Measurements from ENCODE around the gene ZCCHC4. TPM values are rescaled to one million over a fixed set of nuclear protein-coding genes. Genes with fewer than 3 reads are reported as not detected.

Gene ZCCHC4
- polyA plus RNA-seq, 2 of the 4 experiments (the other 2 are of a cell fraction) = 5.2 to 10.2 TPM

GRCh38 chr4:25310803-25311166 is 1.8 kb upstream of the ZCCHC4 start:
- TF ChIP-seq CBX8 (IDR thresholded peaks at IDR 0.05) = no peak
- no peak for TF ChIP-seq CEBPB (IDR thresholded peaks at IDR 0.05)
- no peak for TF ChIP-seq RNF2 (IDR thresholded peaks at IDR 0.05; ENCODE audit: borderline replicate concordance, low read depth)
- TF ChIP-seq RARB (CRISPR knock-in tag; IDR thresholded peaks at IDR 0.05) = no peak
- TF ChIP-seq ZSCAN20 (CRISPR knock-in tag; IDR thresholded peaks at IDR 0.05) = no peak
- 100% methylated on average over 1 of the region's 1 CpG for WGBS (ENCODE audit: missing lambda C conversion rate)
- H3K4me3 ChIP-seq = no peak overlapping the region
- FAIRE-seq (no peak), ATAC-seq (no peak), DNase-seq (ENCODE audit: low read depth in 1 of 2, low spot score in 1 of 2) (no peak)
- peaks cover 7% of the 10 kb centered on the region; the same call in 1 of the 3 replicates for H3K4me1 ChIP-seq
- H3K4me2 ChIP-seq = no peak overlapping the region
- ChIA-PET CTCF (interaction anchor here (0.7 to 1.0 kb wide), 2 partner anchors 57 to 129 kb away, joined by 3 read pairs; no protein-coding TSS in a partner anchor), POLR2A (no interaction called here)
- no peak overlapping the region for H3K27ac ChIP-seq
- no peaks in the 10 kb centered on the region for H3K9me3 ChIP-seq

GRCh38 chr4:25313201-25313895 is 774 bp downstream of the ZCCHC4 start:
- ChIA-PET CTCF (interaction anchor here (1.1 to 3.0 kb wide), 25 partner anchors 8 to 194 kb away, joined by 3 to 31 read pairs (median 6); partner anchors contain the start of gene PI4K2B), POLR2A (interaction anchor here (1.1 to 1.3 kb wide), 2 partner anchors 63 to 153 kb away, joined by 6 to 8 read pairs; partner anchors contain the start of genes ANAPC4 and SEPSECS)
- peak overlapping the region; percentile 80 to 93 for H3K27ac ChIP-seq
- H3K4me2 ChIP-seq = peak overlapping the region; percentile 98
- FAIRE-seq (no peak), ATAC-seq (peak in 1 of 2 experiments; percentile 42; a peak in 2 of 6 replicates), DNase-seq (ENCODE audit: low read depth in 1 of 2, low spot score in 1 of 2) (no peak)
- H3K4me3 ChIP-seq = peak overlapping the region; percentile 95
- peaks cover 7% of the 10 kb centered on the region; the same call in 1 of the 3 replicates for H3K4me1 ChIP-seq
- TF ChIP-seq KDM1A (IDR thresholded peaks at IDR 0.05; ENCODE audit: low read depth) (no peak), NPAS2 (CRISPR knock-in tag; IDR thresholded peaks at IDR 0.05; ENCODE audit: borderline replicate concordance) (no peak), RCOR1 (IDR thresholded peaks at IDR 0.05; ENCODE audit: low read depth, low read length) (no peak), CEBPB (IDR thresholded peaks at IDR 0.05) (no peak), ZNF302 (CRISPR knock-in tag; IDR thresholded peaks at IDR 0.05) (no peak), GATA3 (IDR thresholded peaks at IDR 0.05; ENCODE audit: borderline replicate concordance) (no peak), NFE2L2 (conservative IDR thresholded peaks at IDR 0.05; ENCODE audit: low read length) (no peak), ESRRA (IDR thresholded peaks at IDR 0.05; ENCODE audit: borderline replicate concordance, low read length) (no peak), ZC3H11A (IDR thresholded peaks at IDR 0.05) (no peak), ZSCAN20 (CRISPR knock-in tag; IDR thresholded peaks at IDR 0.05) (no peak), JUNB (IDR thresholded peaks at IDR 0.05) (no peak)
- no peaks in the 10 kb centered on the region for H3K9me3 ChIP-seq
- 16% methylated on average over 23 of the region's 23 CpGs for WGBS (ENCODE audit: missing lambda C conversion rate)

- no peak for FAIRE-seq
Measured at GRCh38 chr4:25320336-25320735, 7.8 kb downstream of the ZCCHC4 start.

GRCh38 chr4:25320773-25321172 is 8.2 kb downstream of the ZCCHC4 start:
- peak overlapping the region; percentile 70 to 88 for H3K27ac ChIP-seq
- TF ChIP-seq CEBPB (IDR thresholded peaks at IDR 0.05) (peak; percentile 33 to 48; a peak in 2 of 4 replicates), FOSL2 (IDR thresholded peaks at IDR 0.05) (peak; percentile 28; the same call in 1 of the 2 replicates), FOSL2 (CRISPR knock-in tag; IDR thresholded peaks at IDR 0.05) (no peak), NFE2L2 (conservative IDR thresholded peaks at IDR 0.05; ENCODE audit: low read length) (no peak)
- ChIA-PET POLR2A (interaction anchor here (1.1 kb wide), 1 partner anchor 8 kb away, joined by 5 read pairs; the partner anchor contains the start of gene ZCCHC4), CTCF (interaction anchor here (0.7 to 3.5 kb wide), 4 partner anchors 8 to 66 kb away, joined by 3 to 20 read pairs (median 3); partner anchors contain the start of gene ZCCHC4)
- WGBS (ENCODE audit: missing lambda C conversion rate) = 41% methylated on average over 1 of the region's 1 CpG
- H3K4me2 ChIP-seq = peak overlapping the region; percentile 48
- DNase-seq (ENCODE audit: low read depth in 1 of 2, low spot score in 1 of 2) (peak; percentile 12 to 17), ATAC-seq (peak; percentile 35 to 80; a peak in 3 of 6 replicates), FAIRE-seq (no peak)
- H3K9me3 ChIP-seq = no peaks in the 10 kb centered on the region
- peaks cover 14% of the 10 kb centered on the region; the same call in 2 of the 3 replicates for H3K4me1 ChIP-seq
- H3K4me3 ChIP-seq = no peak overlapping the region

More at GRCh38 chr4:25320336-25320735, 7.8 kb downstream of the ZCCHC4 start:
- TF ChIP-seq TP53 (CRISPR knock-in tag; IDR thresholded peaks at IDR 0.05) = no peak
- no peak for TF ChIP-seq RARB (CRISPR knock-in tag; IDR thresholded peaks at IDR 0.05)
- peak; percentile 13 for TF ChIP-seq MAFK (IDR thresholded peaks at IDR 0.05; ENCODE audit: partially characterized antibody)
- no peaks in the 10 kb centered on the region for H3K9me3 ChIP-seq
- peaks cover 14% of the 10 kb centered on the region; the same call in 2 of the 3 replicates for H3K4me1 ChIP-seq
- 40% methylated on average over 2 of the region's 2 CpGs for WGBS (ENCODE audit: missing lambda C conversion rate)
- ATAC-seq (no peak), DNase-seq (ENCODE audit: low read depth in 1 of 2, low spot score in 1 of 2) (no peak)
- ChIA-PET POLR2A (interaction anchor here (1.1 kb wide), 1 partner anchor 8 kb away, joined by 5 read pairs; the partner anchor contains the start of gene ZCCHC4), CTCF (interaction anchor here (0.7 to 3.5 kb wide), 4 partner anchors 7 to 66 kb away, joined by 3 to 20 read pairs (median 3); partner anchors contain the start of gene ZCCHC4)
- no peak overlapping the region for H3K4me3 ChIP-seq
- H3K4me2 ChIP-seq = peak overlapping the region; percentile 48
- H3K27ac ChIP-seq = peak overlapping the region; percentile 11 to 88; a peak in 4 of 6 replicates
